Spleen (tissue), 7 donors: Measurements from ENCODE around the gene UST.

Experiments
- POLR2A ChIP-seq, 3 donors: fragments of 450-650 bp; IDR thresholded peaks; one replicate each; pipeline ENCODE4 v1.5.1; 2017; ENCODE audit warnings: antibody characterized with exemption in 3 of 3, mild to moderate bottlenecking in 1 of 3
- POLR2AphosphoS5 ChIP-seq, 3 donors: sonication (generic); formaldehyde crosslinking; IDR thresholded peaks; one replicate each; pipeline ENCODE4 v1.5.1; 2017; ENCODE audit warnings: antibody characterized with exemption in 3 of 3
- TF ChIP-seq, protein P1 (sequence below), 11 experiments: fragments of 200-600 bp in 7 of 11; fragments of 450-650 bp in 4 of 11; sonication (generic) in 4 of 11; IDR thresholded peaks in 8 of 11; conservative IDR thresholded peaks in 3 of 11; 1 replicate in 7 of 11; 2 replicates in 4 of 11; pipeline versions ENCODE4 v1.4.0 to v1.8.0; 2016 to 2021; ENCODE audit warnings: antibody characterized with exemption in 11 of 11, inconsistent platforms in 4 of 11, mild to moderate bottlenecking in 1 of 11
- donor health status: DM: no; HTN: no; CAD: no; lungs with moderate emphysema.
- donor health status: DM: no; HTN: no; CAD: no.
- donor health status: DM: no; HTN: no; CAD: no.

DNA sequence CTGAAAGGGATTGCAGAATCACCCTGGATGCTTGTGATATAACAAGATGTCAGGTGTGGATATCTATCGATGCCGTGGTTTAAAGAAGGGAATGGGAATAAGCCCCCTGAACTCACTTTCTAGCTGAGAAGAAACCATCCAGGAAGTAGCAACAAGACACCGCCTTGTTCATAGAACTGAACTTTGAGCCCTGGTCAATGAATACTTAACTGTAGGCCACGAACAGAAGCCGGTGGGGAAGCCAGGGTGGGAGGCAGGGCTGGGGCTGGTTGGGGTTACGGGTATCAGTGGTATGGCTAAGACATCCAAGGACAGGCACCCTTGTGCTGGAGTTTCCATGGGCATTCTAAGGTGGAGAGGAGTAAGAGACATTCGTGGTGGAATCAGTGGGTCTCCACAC lies 61.0 kb downstream of the UST start:
- TF ChIP-seq, protein P1, sequence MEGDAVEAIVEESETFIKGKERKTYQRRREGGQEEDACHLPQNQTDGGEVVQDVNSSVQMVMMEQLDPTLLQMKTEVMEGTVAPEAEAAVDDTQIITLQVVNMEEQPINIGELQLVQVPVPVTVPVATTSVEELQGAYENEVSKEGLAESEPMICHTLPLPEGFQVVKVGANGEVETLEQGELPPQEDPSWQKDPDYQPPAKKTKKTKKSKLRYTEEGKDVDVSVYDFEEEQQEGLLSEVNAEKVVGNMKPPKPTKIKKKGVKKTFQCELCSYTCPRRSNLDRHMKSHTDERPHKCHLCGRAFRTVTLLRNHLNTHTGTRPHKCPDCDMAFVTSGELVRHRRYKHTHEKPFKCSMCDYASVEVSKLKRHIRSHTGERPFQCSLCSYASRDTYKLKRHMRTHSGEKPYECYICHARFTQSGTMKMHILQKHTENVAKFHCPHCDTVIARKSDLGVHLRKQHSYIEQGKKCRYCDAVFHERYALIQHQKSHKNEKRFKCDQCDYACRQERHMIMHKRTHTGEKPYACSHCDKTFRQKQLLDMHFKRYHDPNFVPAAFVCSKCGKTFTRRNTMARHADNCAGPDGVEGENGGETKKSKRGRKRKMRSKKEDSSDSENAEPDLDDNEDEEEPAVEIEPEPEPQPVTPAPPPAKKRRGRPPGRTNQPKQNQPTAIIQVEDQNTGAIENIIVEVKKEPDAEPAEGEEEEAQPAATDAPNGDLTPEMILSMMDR (IDR thresholded peaks at IDR 0.05 in 8 of 11, conservative IDR thresholded peaks at IDR 0.05 in 3 of 11), result no peak
- TF ChIP-seq POLR2A (IDR thresholded peaks at IDR 0.05), result no peak
- no peak for TF ChIP-seq POLR2AphosphoS5 (IDR thresholded peaks at IDR 0.05)
